ENCODE data around the gene PLXDC2. TPM values are rescaled to one million over a fixed set of nuclear protein-coding genes. Genes with fewer than 3 reads are reported as not detected.

PLXDC2 gene
- total RNA-seq, 1 experiment from 2014 or later: 0.20 TPM

- H3K9me2 ChIP-seq (ENCODE audit: insufficient read depth): no peaks in the 10 kb centered on the region
- H3K27ac ChIP-seq (ENCODE audit: low read depth, low read length): no peak overlapping the region
- H3K36me3 ChIP-seq (ENCODE audit: control insufficient read depth in 1 of 2, insufficient read depth in 2 of 2, low read length in 2 of 2): no peaks in the 10 kb centered on the region
- POLR2A ChIA-PET: no interaction called here
- H3K9me3 ChIP-seq (ENCODE audit: control insufficient read depth in 1 of 2, insufficient read depth in 1 of 2, low read depth in 1 of 2, low read length in 2 of 2): peaks cover 12 to 29% of the 10 kb centered on the region in 2 experiments; a peak in 3 of 4 replicates
- H3K4me3 ChIP-seq (replicated peaks in 1 of 2; ENCODE audit: low read depth in 1 of 2, low read length in 2 of 2): no peak overlapping the region
- no TSS peak for BruUV-seq (replicated peaks)
- H4K20me1 ChIP-seq (ENCODE audit: insufficient read depth): no peaks in the 10 kb centered on the region
- H3K9ac ChIP-seq (ENCODE audit: low read length): no peak overlapping the region
- no peaks in the 10 kb centered on the region for H3K27me3 ChIP-seq (ENCODE audit: insufficient read depth, low read length)
- intact Hi-C loops (cut with micrococcal nuclease): no loop called here
- no peak overlapping the region for H3K4me2 ChIP-seq (ENCODE audit: low read length)
- H3K79me2 ChIP-seq (ENCODE audit: insufficient read depth, low read length): no peaks in the 10 kb centered on the region
- no peak for ATAC-seq
- TF ChIP-seq FOSL1 (IDR thresholded peaks at IDR 0.05; ENCODE audit: low read depth) (no peak), SP1 (IDR thresholded peaks at IDR 0.05; ENCODE audit: low read depth) (no peak)
- H2AFZ ChIP-seq (ENCODE audit: low read depth, low read length, poor library complexity, severe bottlenecking): no peak overlapping the region
- no peak for DNase-seq (ENCODE audit: low read depth, low spot score)
- H3K4me1 ChIP-seq (ENCODE audit: control insufficient read depth in 1 of 2, insufficient read depth in 2 of 2, low read length in 2 of 2): no peaks in the 10 kb centered on the region
- CTCF ChIA-PET: no interaction called here
- RAD21 ChIA-PET (ENCODE audit: low non-redundant PET in 1 of 2, low total read pairs in 2 of 2, uncharacterized antibody in 2 of 2, unreplicated experiment in 2 of 2): no interaction called here
Observed at GRCh38 chr10:20089879-20090278, 273.6 kb downstream of the PLXDC2 start.

- DNase-seq (ENCODE audit: low read depth, low spot score) (no peak), ATAC-seq (no peak)
- Histone ChIP-seq H2AFZ (ENCODE audit: low read depth, low read length, poor library complexity, severe bottlenecking) (no peak overlapping the region), H3K9me3 (ENCODE audit: control insufficient read depth in 1 of 2, insufficient read depth in 1 of 2, low read depth in 1 of 2, low read length in 2 of 2) (peaks cover 12 to 36% of the 10 kb centered on the region in 2 experiments; a peak in 3 of 4 replicates), H3K27me3 (ENCODE audit: insufficient read depth, low read length) (no peaks in the 10 kb centered on the region), H4K20me1 (ENCODE audit: insufficient read depth) (no peaks in the 10 kb centered on the region), H3K79me2 (ENCODE audit: insufficient read depth, low read length) (no peaks in the 10 kb centered on the region), H3K36me3 (ENCODE audit: control insufficient read depth in 1 of 2, insufficient read depth in 2 of 2, low read length in 2 of 2) (no peaks in the 10 kb centered on the region), H3K9me2 (ENCODE audit: insufficient read depth) (no peaks in the 10 kb centered on the region), H3K4me2 (ENCODE audit: low read length) (no peak overlapping the region), H3K4me1 (ENCODE audit: control insufficient read depth in 1 of 2, insufficient read depth in 2 of 2, low read length in 2 of 2) (no peaks in the 10 kb centered on the region), H3K27ac (ENCODE audit: low read depth, low read length) (no peak overlapping the region), H3K4me3 (replicated peaks in 1 of 2; ENCODE audit: low read depth in 1 of 2, low read length in 2 of 2) (no peak overlapping the region), H3K9ac (ENCODE audit: low read length) (no peak overlapping the region)
- no TSS peak for BruUV-seq (replicated peaks)
- RAD21 ChIA-PET (ENCODE audit: low non-redundant PET in 1 of 2, low total read pairs in 2 of 2, uncharacterized antibody in 2 of 2, unreplicated experiment in 2 of 2): no interaction called here
- TF ChIP-seq ELF1 (IDR thresholded peaks at IDR 0.05; ENCODE audit: borderline replicate concordance, low read depth) (no peak), REST (IDR thresholded peaks at IDR 0.05; ENCODE audit: low read depth) (no peak), ZBTB33 (IDR thresholded peaks at IDR 0.05; ENCODE audit: extremely low read depth, insufficient replicate concordance, low read length) (no peak), FOSL1 (IDR thresholded peaks at IDR 0.05; ENCODE audit: low read depth) (no peak), SIN3A (IDR thresholded peaks at IDR 0.05; ENCODE audit: low read depth) (no peak), ATF3 (IDR thresholded peaks at IDR 0.05) (no peak), POLR2A (IDR thresholded peaks at IDR 0.05; ENCODE audit: borderline replicate concordance, extremely low read depth, insufficient read depth, insufficient read length) (no peak), EZH2phosphoT487 (IDR thresholded peaks at IDR 0.05; ENCODE audit: borderline replicate concordance) (no peak)
- CTCF ChIA-PET: no interaction called here
- intact Hi-C loops (cut with micrococcal nuclease): no loop called here
- POLR2A ChIA-PET: no interaction called here
Observed at GRCh38 chr10:20090831-20091230, 274.6 kb downstream of the PLXDC2 start.

Data from HCT116 (cell line).